Fibroblast of lung (primary cell): ENCODE measurements around the gene BHLHA9. TPM values are rescaled to one million over a fixed set of nuclear protein-coding genes. Genes with fewer than 3 reads are reported as not detected.

Source experiments
- DNase-seq, 2 donors: peaks; one replicate each; pipeline versions ENCODE4 v3.0.0 to v3.0.0-alpha.2; 2010; ENCODE audit warnings: low read depth in 2 of 2
- H2AFZ ChIP-seq: 2 replicates; pipeline ENCODE4 v1.5.1; 2012; ENCODE audit warnings: low read length, control low read depth, inconsistent platforms
- H3K27ac ChIP-seq: 2 replicates; pipeline ENCODE4 v1.5.1; 2011; ENCODE audit warnings: low read length, control low read depth; ENCODE audit not compliant: insufficient read depth
- H3K27me3 ChIP-seq: 2 replicates; pipeline ENCODE4 v1.5.1; 2011; ENCODE audit warnings: mild to moderate bottlenecking, low read length; ENCODE audit not compliant: control insufficient read depth, insufficient read depth
- H3K36me3 ChIP-seq: 2 replicates; pipeline ENCODE4 v1.5.1; 2011; ENCODE audit warnings: low read length; ENCODE audit not compliant: control insufficient read depth, insufficient read depth
- H3K4me1 ChIP-seq: 2 replicates; pipeline ENCODE4 v1.5.1; 2011; ENCODE audit warnings: low read length; ENCODE audit not compliant: control insufficient read depth, insufficient read depth; ENCODE audit errors: extremely low read depth
- H3K4me2 ChIP-seq: 2 replicates; pipeline ENCODE4 v1.5.1; 2011; ENCODE audit warnings: low read length, control low read depth; ENCODE audit not compliant: insufficient read depth; ENCODE audit errors: extremely low read depth
- H3K4me3 ChIP-seq, 4 experiments: fragments of 200-600 bp in 1 of 4; sonication (generic) in 1 of 4; replicated peaks in 1 of 4; 2 replicates each; pipeline ENCODE4 v1.5.1; 2011 to 2016; ENCODE audit warnings: low read length in 4 of 4, low read depth in 3 of 4, mild to moderate bottlenecking in 3 of 4, control low read depth in 2 of 4, inconsistent platforms in 1 of 4, mixed read lengths in 1 of 4; ENCODE audit not compliant: insufficient read depth in 1 of 4; ENCODE audit errors: control extremely low read depth in 1 of 4
- H3K79me2 ChIP-seq: 2 replicates; pipeline ENCODE4 v1.5.1; 2012; ENCODE audit warnings: mild to moderate bottlenecking, low read length, inconsistent platforms; ENCODE audit not compliant: control insufficient read depth, insufficient read depth
- H3K9ac ChIP-seq: 2 replicates; pipeline ENCODE4 v1.5.1; 2011; ENCODE audit warnings: mild to moderate bottlenecking, low read length, control low read depth; ENCODE audit not compliant: insufficient read depth
- H3K9me3 ChIP-seq: 2 replicates; pipeline ENCODE4 v1.5.1; 2012; ENCODE audit warnings: low read depth, low read length; ENCODE audit not compliant: control insufficient read depth, insufficient read depth
- H4K20me1 ChIP-seq: 2 replicates; pipeline ENCODE4 v1.5.1; 2011; ENCODE audit warnings: low read length; ENCODE audit not compliant: control insufficient read depth, insufficient read depth; ENCODE audit errors: extremely low read depth
- EZH2 ChIP-seq: IDR thresholded peaks from 2 replicates; pipeline ENCODE4 v1.5.1; 2012; ENCODE audit warnings: low read length, control low read depth, mild to moderate bottlenecking; ENCODE audit errors: missing control alignments
- polyA plus RNA-seq, 2 donors: library from polyadenylated mRNA; depleted of rRNA in 1 of 2; stranded (reverse) in 1 of 2; unstranded in 1 of 2; fragments of >200 nt; gene quantifications; 2 replicates each; pipeline ENCODE4 v1.2.1, GENCODE V29; 2011 to 2012; ENCODE audit warnings: missing spikeins in 1 of 2
- total RNA-seq: library from RNA; depleted of rRNA; stranded (reverse); fragments of >200 nt; gene quantifications from 2 replicates; pipeline ENCODE4 v1.2.1, GENCODE V29; 2014
- TF ChIP-seq, protein P1 (sequence below), 2 donors: IDR thresholded peaks in 1 of 2; conservative IDR thresholded peaks in 1 of 2; 1 replicate in 1 of 2; 2 replicates in 1 of 2; pipeline ENCODE4 v1.5.1; 2011 to 2012; ENCODE audit warnings: low read length in 2 of 2, control low read depth in 1 of 2, inconsistent platforms in 1 of 2, low read depth in 1 of 2, mild to moderate bottlenecking in 1 of 2

BHLHA9 gene
- total and polyA plus RNA-seq, 2 donors (not counting 1 experiment from before 2014, with no cell fraction given) = not detected

DNA sequence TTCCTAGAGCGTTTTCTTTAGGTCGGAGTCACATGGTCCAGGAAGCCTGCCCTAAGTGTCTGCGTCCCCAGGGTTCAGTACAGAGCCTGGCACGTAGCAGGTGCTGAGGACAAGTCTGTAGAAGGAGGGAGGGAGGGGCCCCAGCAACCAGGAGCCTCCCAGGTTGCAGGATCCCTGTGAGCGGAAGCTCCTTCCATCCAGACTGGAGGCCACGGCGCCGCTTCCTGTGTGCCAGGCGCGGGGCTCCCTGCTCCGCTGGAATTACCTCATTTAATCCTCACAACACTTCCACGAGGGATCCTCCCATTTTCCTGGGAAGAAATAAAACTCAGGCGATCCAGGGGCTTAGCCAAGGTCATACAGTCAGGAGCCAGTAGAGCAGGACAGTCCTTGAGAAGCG is 31.3 kb downstream of the BHLHA9 start:
- TF ChIP-seq EZH2 = no peak
- TF ChIP-seq, protein P1, sequence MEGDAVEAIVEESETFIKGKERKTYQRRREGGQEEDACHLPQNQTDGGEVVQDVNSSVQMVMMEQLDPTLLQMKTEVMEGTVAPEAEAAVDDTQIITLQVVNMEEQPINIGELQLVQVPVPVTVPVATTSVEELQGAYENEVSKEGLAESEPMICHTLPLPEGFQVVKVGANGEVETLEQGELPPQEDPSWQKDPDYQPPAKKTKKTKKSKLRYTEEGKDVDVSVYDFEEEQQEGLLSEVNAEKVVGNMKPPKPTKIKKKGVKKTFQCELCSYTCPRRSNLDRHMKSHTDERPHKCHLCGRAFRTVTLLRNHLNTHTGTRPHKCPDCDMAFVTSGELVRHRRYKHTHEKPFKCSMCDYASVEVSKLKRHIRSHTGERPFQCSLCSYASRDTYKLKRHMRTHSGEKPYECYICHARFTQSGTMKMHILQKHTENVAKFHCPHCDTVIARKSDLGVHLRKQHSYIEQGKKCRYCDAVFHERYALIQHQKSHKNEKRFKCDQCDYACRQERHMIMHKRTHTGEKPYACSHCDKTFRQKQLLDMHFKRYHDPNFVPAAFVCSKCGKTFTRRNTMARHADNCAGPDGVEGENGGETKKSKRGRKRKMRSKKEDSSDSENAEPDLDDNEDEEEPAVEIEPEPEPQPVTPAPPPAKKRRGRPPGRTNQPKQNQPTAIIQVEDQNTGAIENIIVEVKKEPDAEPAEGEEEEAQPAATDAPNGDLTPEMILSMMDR (conservative IDR thresholded peaks at IDR 0.05 in 1 of 2, IDR thresholded peaks at IDR 0.05 in 1 of 2; ENCODE audit: low read depth in 1 of 2, low read length in 2 of 2) = no peak
- Histone ChIP-seq H3K36me3 (no peaks in the 10 kb centered on the region), H3K27ac (no peak overlapping the region), H3K9ac (no peak overlapping the region), H4K20me1 (no peaks in the 10 kb centered on the region), H3K4me2 (no peak overlapping the region), H3K4me1 (no peaks in the 10 kb centered on the region), H3K9me3 (no peaks in the 10 kb centered on the region), H3K79me2 (no peaks in the 10 kb centered on the region), H2AFZ (no peak overlapping the region), H3K27me3 (peaks cover 7% of the 10 kb centered on the region), H3K4me3 (no peak overlapping the region)
- no peak for DNase-seq

DNA sequence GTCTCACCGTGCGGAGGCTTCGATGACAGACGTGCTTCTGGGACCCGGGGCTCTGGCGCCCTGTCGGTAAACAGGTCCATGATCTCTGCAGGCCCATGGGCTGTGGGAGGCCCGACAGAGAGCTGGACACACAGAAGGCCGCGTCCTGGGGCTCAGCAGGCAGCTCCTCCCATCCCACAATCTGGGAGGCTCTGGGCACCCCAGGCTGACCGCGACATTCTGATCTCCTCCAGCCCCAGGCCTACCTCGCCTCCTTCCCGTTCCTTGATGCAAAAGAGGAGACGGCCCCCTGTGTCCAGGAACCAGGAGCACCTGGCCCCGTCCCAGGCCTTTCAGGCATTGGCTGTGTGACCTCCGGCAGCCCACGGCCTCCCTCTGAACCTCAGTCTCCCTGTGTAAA is 32.5 kb downstream of the BHLHA9 start:
- H4K20me1 ChIP-seq = no peaks in the 10 kb centered on the region
- no peak overlapping the region for H3K9ac ChIP-seq
- no peaks in the 10 kb centered on the region for H3K9me3 ChIP-seq
- no peak for DNase-seq
- TF ChIP-seq EZH2 = no peak
- TF ChIP-seq, protein P1 (conservative IDR thresholded peaks at IDR 0.05 in 1 of 2, IDR thresholded peaks at IDR 0.05 in 1 of 2; ENCODE audit: low read depth in 1 of 2, low read length in 2 of 2) = no peak
- no peaks in the 10 kb centered on the region for H3K79me2 ChIP-seq
- no peak overlapping the region for H3K4me3 ChIP-seq
- H3K27ac ChIP-seq = no peak overlapping the region
- H2AFZ ChIP-seq = no peak overlapping the region
- H3K27me3 ChIP-seq = peaks cover 7% of the 10 kb centered on the region
- H3K4me1 ChIP-seq = no peaks in the 10 kb centered on the region
- H3K4me2 ChIP-seq = no peak overlapping the region
- no peaks in the 10 kb centered on the region for H3K36me3 ChIP-seq

DNA sequence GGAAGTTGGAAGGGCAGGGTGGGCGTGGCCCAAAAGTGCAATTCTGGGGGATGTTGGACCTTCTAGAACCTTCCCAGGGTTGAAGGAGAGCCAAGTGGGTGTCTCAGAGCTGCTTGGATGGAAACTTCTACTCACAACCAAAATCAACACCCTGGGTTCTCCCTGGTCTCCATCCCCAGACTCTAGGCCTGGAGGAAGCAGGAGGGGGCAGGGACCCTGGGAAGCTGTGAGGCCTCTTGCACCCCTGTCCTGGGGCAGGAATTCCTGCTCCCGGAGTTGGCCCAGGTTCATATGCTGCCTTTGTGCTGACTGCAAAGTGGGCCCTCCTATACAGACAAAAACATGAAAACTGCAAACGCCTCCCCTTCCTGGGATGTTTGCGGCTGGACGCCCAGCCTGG is 34.3 kb downstream of the BHLHA9 start:
- Histone ChIP-seq H3K4me1 (no peaks in the 10 kb centered on the region), H3K4me2 (no peak overlapping the region), H3K27me3 (no peaks in the 10 kb centered on the region), H2AFZ (no peak overlapping the region), H3K9me3 (no peaks in the 10 kb centered on the region), H3K9ac (no peak overlapping the region), H3K27ac (no peak overlapping the region), H3K36me3 (no peaks in the 10 kb centered on the region), H4K20me1 (no peaks in the 10 kb centered on the region), H3K4me3 (no peak overlapping the region), H3K79me2 (no peaks in the 10 kb centered on the region)
- no peak for DNase-seq
- TF ChIP-seq EZH2 = no peak
- TF ChIP-seq, protein P1 (conservative IDR thresholded peaks at IDR 0.05 in 1 of 2, IDR thresholded peaks at IDR 0.05 in 1 of 2; ENCODE audit: low read depth in 1 of 2, low read length in 2 of 2) = no peak
